ENCODE results near the gene ZNF692.
"Not testable (repeated sequence)": the region's sequence is repeated elsewhere in the genome, so short reads cannot be mapped to it uniquely, and the experiment has no call there.

ZNF692 gene

GRCh38 chr1:248804771-248805681 is 53.9 kb downstream of the ZNF692 start:
- DNase-seq = peak; percentile 98

- not testable (repeated sequence) for DNase-seq
Observed at GRCh38 chr1:248803501-248803900, 55.4 kb downstream of the ZNF692 start.

GRCh38 chr1:248802454-248802853 is 56.4 kb downstream of the ZNF692 start:
- DNase-seq = no peak

- DNase-seq = no peak
Observed at GRCh38 chr1:248800459-248800858, 58.4 kb downstream of the ZNF692 start.

Data from Kasumi-1 (cell line).